GM21515 (cell line): ENCODE data around the gene ETS1.

Experiments used
- ATAC-seq: cut with Tn5 transposase; IDR thresholded peaks from one replicate; pipeline ENCODE4 v1.9.1; 2021; ENCODE audit not compliant: unreplicated experiment

Gene ETS1

DNA sequence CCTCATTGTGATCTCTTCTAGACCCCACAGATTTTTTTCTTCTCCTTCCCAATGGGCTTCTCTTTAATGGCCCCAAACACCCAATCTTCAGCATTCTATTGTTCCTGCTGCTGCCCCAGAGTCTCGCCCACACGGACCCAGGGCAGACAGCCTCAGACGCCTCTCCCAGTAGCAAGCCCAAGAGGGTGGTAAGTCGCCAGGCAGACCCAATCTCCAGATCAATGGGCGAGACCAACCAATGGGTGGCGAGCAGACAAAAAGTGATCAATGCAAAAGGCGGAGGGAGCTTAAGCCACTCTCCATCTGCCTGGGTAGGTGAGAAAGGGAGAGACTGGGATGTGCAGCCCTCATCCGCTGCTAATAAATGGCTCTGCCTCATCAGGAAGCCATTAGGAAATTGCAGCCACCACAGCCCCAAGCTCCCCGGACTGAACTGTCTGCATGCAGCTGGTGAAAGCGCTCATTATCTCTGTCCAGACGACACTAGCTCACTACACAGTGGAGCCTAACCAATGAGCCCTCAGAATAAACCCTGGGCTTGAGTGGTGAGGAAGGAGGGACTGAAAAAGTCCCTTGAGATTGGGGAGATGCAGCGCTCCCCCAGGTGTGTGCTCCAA lies 81.8 kb downstream of the ETS1 start:
- no peak for ATAC-seq

- no peak for ATAC-seq
Observed at GRCh38 chr11:128504486-128504885, 82.9 kb downstream of the ETS1 start.

DNA sequence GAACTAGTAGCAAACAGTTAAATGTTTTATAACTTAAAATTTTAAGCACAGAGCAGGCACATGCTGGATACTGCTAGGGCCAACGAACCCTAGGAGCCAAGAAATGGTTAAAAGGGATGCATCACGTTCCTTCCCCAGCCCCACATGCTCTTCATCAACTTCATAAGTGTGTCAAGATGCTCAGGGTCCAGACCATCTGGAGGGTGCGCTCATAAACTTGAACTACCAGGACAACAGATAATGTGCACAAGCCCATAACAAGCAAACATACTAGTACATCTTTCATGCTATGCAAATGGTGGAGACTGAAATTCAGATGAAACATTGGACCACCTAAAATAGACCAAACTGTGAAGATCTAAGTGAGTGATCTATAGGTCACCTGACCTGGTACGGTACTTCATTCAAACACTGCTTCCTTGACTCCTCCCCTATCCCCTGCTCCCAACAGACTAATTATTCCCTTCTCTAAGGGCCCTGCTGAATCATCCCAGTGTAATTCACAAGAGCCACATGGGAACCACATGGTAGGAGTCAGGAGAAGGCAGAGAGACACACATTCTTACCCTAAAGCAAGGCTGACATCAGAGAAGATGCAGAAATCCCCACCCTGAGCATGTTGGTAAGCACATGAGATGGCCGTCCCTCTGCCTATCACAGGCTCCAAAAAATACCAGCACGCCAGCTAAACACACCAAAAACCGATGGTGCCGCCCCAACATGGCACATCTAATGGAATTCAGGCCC lies 83.9 kb downstream of the ETS1 start:
- ATAC-seq = no peak

DNA sequence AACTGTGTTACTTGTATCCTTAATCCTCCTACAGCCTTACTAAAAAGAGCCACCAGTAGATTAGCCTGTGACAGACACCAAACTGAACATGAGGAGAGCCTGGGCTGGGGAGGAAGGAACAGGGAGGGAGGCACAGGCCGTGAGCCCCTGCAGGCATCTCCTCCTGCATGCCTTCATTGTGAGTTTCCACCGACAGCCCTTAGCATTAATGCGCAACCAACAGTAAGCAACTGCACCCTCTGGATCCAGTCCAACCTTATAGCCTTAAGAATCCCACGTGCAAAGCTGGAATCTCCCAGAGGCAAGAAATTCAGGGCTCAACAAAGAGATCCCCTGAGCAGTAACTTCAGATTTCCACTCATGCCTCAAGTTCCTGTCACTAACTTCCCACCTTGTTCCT lies 84.6 kb downstream of the ETS1 start:
- ATAC-seq = no peak

DNA sequence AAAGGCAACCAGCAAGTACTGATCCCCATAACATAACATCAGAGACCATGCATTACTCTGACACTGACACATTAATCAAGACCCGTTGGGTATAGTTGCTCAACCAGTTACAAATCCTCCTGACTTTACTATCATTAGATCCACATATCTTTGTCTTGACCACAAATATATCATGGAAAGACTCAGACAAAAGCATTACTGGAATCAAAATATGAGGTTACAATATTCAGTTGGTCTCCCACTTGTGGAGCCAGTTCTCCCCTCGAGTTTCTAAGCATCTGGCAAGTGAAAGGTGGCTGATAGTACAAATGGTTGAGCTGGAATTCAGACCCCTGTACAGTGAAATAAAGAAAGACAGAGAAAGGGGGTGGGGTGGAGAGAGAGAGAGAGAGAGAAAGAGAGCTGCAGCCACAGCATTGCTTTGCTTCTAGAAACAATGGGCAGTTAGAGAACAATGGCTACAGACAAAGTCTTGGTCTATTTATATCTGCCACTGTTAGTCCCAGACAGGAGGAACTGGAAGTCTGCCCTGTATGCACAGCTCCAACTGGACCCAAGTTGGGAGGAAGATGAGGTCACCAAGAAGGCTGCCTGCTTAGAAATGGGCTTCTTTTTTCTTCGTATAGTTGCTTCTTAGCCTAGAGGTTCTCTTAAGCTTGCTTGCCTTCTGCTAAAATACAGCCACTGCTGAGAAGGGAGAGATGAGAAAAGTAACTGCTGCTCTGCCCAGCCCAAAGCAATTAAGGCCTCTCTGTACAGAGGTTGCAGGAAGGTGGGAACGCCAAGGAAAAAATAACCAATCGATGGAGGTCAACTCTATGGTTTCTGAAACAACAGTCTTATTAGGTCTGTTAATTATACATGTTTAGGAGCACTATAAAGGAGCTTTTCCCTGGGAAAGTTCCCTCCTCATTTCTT lies 85.5 kb downstream of the ETS1 start:
- no peak for ATAC-seq

DNA sequence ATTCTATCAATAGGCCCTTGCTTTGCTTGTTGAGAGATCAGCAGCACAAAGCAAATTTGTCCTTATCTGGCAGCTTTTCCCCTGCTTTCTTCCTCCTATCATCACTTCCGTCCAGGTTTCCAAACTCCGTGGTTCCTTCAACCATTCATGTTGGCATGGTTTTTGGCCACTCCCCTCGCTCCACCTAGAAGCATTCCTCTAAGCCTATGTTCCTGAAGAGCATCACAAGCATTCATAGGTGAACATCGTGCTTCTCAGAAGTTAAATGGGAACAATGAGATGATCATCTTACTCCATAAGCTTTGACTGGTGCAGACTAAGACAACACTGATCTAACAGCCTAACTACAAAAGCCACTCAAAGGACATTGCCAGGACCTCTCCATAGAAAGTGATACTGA lies 86.3 kb downstream of the ETS1 start:
- ATAC-seq = no peak

- no peak for ATAC-seq
Observed at GRCh38 chr11:128500493-128500892, 86.9 kb downstream of the ETS1 start.

- no peak for ATAC-seq
Observed at GRCh38 chr11:128499613-128500253, 87.6 kb downstream of the ETS1 start.

- no peak for ATAC-seq
Observed at GRCh38 chr11:128498721-128499245, 88.6 kb downstream of the ETS1 start.

DNA sequence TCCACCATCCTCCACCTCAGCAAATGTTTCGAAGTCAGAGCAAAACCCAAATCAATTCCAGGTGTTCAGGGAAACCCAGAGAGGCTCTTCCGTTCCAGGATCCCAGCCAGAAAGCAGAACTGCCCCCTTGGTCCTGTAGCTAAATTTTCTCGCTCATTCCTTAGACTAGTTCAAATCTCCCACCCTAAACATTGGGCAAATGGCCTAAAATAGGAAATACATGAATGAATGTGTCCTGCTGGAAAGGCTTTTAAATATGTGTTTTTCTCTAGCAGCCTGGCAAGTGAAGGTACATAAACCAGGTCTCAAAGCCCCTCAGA lies 89.6 kb downstream of the ETS1 start:
- ATAC-seq = no peak

DNA sequence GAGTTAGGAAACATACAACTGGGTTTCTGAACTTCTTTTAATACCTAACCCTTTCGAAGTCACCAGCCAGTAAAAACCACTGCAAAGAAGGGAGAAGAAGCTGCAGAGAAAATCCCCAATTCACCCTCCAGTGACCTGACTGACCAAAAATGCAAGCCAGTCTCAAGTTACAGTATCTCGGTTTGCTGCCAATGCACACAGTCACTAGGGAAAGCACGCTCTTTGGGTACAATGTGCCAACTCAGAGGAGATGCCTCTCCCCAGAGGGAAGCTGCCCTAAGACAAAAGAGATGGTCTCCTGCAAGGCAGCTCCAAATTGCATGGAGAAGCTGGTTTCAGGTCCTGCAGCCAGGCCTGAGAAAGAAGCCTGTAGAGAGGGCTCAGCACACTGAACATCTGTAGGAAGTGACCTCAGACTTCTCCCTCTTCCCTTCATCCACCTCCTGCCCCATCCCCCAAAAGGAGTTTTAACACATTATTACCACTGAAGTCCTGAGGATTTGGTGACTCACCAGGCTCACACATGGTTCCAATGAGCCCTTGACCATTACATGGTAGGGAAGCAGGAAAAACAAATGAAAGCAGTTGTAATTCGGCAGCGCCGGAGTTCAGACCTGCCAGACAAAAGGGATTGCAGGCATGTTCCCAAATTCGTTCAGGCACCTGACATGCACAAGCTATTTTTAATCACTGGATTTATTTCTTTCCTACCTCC lies 90.1 kb downstream of the ETS1 start:
- ATAC-seq = peak; percentile 57

DNA sequence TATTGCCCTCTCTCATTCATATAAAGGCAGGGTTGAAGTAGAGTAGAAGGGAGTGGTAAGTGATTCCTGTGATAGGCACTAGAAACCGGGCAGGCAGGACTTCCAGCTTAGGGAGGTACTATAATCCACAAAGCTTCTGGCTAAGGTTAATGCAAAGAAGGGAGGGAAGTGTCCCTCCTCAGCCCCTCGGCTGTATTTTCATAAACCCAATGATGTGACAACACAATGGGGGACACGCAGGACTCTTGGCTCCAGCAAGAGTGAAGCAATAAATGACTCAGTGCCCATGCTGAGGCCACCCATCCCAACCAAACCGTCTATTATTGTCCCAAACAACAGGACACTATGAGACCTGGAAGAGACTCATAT lies 90.7 kb downstream of the ETS1 start:
- no peak for ATAC-seq

GRCh38 chr11:128496249-128496648 lies 91.1 kb downstream of the ETS1 start:
- no peak for ATAC-seq

GRCh38 chr11:128494418-128495332 lies 92.7 kb downstream of the ETS1 start:
- no peak for ATAC-seq

GRCh38 chr11:128493570-128493965 lies 93.8 kb downstream of the ETS1 start:
- ATAC-seq = no peak

- no peak for ATAC-seq
Observed at GRCh38 chr11:128492903-128493569, 94.3 kb downstream of the ETS1 start.

- ATAC-seq = no peak
Observed at GRCh38 chr11:128492461-128492860, 94.9 kb downstream of the ETS1 start.

DNA sequence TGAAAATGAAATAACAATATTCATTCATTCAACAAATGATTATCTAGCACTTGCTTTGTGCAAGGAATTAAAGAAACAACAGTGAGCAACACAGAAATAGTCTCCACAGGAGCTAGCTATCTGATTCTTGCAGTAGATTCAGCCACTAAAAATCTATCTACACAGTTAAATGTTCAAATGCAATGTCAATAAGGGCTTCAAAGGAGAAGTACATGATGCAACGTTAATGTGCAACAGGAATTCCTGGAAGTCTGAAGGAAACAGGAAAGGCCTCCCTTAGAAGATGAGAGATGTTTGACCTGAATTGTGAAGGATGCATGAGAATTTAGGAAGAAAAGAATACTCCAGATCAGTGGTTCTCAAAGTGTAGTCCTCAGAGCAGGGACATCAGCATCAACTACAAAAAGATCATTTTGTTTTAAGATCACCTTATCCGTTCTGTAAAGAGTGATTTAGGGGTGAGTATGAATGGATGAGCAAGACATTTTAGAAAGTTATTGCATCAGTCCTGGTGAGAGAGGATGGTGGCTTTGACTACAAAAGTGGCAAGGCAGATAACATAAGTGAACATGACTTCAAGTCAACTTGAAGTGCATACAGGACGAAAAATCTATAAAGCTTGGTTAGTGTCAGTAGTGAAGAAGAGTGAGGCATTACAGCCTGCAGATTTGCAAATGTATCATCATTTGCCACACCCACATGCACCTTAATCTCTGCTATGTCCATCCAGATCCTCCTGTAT lies 96.0 kb downstream of the ETS1 start:
- ATAC-seq = no peak
